Middle frontal gyrus (tissue), 1 donor: Measurements from ENCODE around the gene CDK10.
"Not testable (repeated sequence)": the region's sequence is repeated elsewhere in the genome, so short reads cannot be mapped to it uniquely, and the experiment has no call there.

Experiments used
- DNase-seq: peaks from one replicate; pipeline ENCODE4 v3.0.0-alpha.2; 2015; ENCODE audit warnings: low spot score; ENCODE audit errors: extremely low spot score

Gene CDK10, protein sequence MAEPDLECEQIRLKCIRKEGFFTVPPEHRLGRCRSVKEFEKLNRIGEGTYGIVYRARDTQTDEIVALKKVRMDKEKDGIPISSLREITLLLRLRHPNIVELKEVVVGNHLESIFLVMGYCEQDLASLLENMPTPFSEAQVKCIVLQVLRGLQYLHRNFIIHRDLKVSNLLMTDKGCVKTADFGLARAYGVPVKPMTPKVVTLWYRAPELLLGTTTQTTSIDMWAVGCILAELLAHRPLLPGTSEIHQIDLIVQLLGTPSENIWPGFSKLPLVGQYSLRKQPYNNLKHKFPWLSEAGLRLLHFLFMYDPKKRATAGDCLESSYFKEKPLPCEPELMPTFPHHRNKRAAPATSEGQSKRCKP

GRCh38 chr16:89686520-89687091 is at the start of gene CDK10:
TSS of gene CDK10 (plus strand) at chr16:89686689. CDS start at chr16:89686711, 22 bp downstream.
- peak; percentile 82 for DNase-seq

- no peak for DNase-seq
These were observed 49.1 kb upstream of the CDK10 start for GRCh38 chr16:89637379-89637778.

DNA sequence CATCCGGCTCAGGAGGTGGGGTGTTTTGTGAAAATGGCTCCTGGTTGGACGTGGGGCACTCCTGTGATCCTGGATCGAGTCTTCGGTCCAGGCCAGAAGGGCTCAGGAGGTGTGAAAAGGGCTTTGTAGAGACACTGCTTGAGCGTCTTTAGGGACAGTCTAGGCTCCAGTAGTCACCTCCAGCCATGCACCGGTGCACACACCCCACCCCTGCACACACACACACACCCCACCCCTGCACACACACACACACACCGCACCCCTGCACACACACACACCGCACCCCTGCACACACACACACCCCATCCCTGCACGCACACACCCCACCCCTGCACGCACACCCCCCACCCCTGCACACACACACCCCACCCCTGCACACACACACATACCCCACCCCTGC is 48.0 kb upstream of the CDK10 start:
- no peak for DNase-seq

- no peak for DNase-seq
These were observed 47.1 kb upstream of the CDK10 start for GRCh38 chr16:89639385-89639784.

DNA sequence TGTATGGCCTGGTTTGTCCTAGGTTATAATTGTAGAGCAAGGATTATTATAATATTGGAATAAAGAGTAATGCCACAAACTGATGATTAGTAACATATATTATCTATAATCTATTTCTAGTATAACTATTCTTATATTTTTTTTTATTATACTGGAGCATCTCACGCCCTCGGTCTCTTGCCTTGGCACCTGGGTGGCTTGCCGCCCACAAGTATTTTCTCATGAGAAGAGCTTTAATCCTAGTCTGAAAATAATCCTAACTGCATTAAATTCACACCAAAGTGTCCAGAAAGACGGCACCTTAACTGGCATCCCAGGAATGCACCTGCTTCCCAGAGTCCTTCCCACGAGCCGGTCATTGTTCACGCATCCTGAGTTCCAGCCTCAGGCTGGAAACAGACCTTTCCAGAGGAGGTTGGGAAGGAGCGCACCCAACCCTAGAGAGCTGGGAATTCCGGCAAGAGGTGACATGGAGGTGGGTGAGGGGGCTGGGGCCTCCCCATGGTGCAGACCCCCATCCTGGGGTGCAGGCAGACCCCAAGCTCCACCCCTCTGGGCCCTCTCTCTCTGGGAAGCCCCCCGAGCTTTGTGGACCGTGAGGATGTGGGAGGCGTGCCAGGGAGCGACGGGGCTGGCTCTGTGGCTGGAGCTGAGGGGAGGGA is 44.9 kb upstream of the CDK10 start:
- no peak for DNase-seq

- no peak for DNase-seq
These were observed 43.9 kb upstream of the CDK10 start for GRCh38 chr16:89642574-89642973.

DNA sequence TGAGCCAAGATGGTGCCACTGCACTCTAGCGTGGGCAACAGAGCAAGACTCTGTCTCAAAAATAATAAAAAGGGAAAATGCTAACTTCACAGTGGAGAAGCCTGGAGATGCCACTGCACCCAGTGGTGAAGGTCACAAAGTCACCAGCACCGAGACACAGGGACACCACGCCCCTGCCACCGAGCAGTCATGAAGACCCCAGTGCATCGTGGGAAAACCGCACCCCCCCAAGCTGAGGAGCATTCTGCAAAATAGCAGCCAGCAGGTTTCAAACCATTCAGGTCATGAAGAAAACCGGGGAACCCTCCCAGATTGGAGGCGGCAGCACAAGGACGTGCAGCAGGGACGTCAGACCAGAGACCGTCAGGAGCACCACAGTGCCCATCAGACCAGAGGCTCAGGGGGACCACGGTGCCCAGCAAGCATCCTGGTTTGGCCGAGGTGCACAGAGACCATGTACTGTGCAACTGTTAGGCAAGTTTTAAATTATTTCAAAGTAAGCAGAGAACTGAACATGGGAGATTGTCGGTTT is 42.7 kb upstream of the CDK10 start:
- no peak for DNase-seq

DNA sequence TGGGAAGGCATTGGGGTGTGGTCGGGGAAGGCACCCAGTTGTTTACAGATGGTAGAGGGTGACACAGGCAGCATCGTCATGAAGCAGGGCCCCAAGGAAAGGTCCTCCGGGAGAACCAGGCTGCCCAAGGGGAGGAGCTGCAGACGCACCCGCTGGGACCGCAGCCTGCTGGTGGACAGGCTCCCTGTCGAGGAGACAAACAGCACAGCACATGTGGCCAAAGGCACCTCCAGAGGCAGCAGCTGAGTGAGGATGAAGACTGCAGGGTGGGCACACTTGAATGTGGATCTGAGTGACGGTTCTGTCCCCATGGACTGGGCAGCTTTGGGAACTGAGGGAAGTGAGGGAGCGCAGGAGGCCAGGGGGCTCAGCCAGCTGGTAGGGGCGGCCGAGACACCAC is 41.4 kb upstream of the CDK10 start:
- no peak for DNase-seq

DNA sequence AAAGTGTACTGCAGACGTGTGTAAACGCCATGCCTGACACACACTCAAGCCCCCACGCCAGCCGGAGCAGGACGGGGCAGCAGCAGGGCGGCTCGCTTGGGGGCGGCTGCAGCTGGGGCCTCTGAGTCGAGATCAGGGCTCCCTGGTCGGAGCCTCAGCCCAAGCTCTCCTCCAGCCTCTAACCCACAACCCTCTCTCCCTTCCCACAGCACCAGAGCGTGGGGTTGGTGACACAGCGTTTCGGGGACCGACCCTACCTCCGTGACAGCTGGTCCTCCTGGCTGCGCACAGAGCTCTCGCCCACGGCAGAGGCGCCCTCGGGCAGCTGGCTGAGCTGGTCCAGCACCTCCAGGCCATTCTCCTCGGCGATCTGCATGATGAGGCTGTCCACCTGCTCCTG is 40.2 kb upstream of the CDK10 start:
- no peak for DNase-seq

DNA sequence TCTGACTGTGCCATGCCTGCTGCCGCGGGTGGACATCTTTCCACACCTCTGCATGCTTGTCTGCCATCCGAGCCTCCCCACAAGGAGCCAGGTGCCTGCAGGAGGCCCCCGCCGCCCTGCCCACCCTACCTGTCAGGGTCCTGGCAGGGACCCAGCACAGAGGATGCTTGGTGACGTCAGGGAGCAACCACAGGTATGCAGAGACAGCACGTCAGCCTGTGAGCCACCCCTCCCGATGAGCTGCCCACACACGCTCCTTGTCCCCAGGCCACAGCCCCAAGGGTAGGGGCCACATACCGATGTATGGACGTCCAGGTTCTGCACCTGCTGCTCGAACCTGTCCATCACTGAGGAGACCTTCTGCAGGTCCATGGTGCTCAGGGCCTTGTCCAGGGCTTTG is 39.6 kb upstream of the CDK10 start:
- DNase-seq, result no peak

GRCh38 chr16:89651584-89651983 is 34.9 kb upstream of the CDK10 start:
- no peak for DNase-seq

DNA sequence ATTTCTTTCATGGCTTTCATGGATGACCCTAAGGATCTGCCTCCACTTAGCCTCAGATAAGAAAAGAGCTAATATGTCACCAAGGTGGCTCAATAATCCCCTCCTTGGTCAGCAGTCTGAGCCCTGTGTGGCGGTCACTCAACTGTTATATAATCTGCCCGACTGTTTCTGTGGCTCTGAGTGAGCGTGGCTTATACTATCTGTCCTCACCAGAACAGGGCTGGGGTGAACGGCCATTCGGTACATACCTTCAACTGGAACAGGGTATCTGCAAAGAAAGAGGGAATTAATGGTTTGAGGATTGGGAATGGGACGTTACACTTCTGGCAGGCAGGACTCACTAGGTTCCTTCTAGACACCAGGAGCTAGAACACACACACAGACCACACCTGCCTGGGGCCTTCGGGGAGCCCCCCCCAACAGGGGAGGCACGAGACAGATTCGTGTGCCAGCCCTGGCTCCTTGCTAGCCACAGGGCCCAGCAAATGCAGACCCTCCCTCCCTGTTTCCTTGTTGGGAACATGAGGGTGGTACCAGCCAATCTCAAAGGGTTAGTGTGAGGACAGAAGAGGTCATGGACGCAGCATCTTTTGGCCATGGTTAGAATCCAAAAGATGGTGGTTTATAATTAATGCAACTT is 32.7 kb upstream of the CDK10 start:
- DNase-seq, result no peak

- DNase-seq, result no peak
These were observed 31.3 kb upstream of the CDK10 start for GRCh38 chr16:89655062-89655643.

DNA sequence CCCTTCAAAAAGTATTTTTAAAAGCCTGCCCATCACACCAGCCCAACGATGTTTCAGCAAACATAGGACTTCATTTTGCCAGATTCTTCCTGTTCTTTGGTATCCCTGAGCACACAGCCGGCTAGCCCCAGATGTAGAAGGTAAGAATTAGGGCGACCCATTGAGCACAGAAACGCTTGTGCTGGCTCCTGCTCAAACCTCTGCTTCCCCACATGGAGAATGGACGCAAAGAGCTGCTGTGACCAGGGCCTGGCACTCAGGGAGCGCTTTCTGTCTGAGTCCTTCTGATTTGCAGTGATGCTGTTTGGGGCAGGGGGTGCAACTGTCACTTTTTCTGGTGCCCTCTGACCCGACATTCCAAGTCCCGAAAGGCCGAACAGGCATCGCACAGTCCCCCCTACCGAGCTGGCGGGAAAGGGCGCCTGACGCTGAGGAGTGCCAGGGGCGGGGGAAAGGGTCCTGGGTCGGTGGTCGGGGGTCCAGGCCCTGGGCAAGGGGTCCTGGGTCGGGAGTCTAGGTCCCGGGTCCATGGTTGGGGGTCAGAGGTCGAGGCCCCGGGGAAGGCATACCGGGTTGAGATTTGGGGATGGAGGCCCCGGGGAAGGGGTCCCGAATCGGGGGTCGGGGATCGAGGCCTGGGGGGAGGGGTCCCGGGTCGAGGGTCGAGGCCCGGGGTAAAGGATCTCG is 29.9 kb upstream of the CDK10 start:
- DNase-seq, result no peak

DNA sequence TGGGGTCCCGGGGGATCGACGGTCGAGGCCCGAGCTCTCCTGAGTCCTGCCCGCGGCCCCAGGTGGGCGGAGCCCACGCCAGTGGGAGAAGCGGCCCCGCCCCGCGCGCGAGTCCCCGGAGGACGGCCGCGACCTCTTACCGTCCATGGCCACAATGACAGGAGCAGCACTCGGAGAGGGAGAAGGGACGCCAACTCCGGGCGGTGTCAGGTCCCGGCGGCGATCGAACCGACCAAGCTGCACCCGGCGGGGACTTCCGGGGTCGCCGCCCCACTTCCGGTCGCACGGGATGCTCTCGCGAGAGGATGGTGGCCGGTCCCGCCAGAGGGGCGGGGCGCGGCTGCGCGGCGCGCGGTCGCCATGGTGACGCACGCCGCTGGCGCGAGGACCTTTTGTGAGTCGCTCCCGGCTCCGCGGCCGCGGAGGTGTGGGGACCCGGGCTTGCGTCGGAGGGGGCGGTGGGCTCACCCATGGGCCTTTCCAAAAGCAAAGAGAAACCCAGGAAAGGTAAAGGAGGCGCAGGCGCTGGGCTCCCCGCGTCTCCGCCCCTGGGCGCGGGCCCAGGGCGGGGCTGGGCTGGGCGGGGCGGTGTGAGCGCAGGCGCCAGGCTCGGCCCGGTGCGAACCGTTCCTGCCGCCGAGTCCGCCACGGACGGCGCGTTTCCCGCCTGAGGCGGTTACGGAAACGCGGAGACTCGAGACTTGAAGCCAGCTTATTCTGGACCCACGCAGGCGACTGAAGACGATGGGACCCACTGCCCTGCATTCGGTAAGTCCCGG is 28.9 kb upstream of the CDK10 start, which contains the start of the genes CHMP1A and SPATA33:
Gene CHMP1A, minus strand, starts transcription at position 267 of the 779 bp plus-strand sequence. Its CDS starts 120 bp downstream, at position 147.
Gene SPATA33, plus strand, starts transcription at position 395 of the 779 bp plus-strand sequence. Its CDS starts 76 bp downstream, at position 471.
- peak; percentile 77 for DNase-seq

DNA sequence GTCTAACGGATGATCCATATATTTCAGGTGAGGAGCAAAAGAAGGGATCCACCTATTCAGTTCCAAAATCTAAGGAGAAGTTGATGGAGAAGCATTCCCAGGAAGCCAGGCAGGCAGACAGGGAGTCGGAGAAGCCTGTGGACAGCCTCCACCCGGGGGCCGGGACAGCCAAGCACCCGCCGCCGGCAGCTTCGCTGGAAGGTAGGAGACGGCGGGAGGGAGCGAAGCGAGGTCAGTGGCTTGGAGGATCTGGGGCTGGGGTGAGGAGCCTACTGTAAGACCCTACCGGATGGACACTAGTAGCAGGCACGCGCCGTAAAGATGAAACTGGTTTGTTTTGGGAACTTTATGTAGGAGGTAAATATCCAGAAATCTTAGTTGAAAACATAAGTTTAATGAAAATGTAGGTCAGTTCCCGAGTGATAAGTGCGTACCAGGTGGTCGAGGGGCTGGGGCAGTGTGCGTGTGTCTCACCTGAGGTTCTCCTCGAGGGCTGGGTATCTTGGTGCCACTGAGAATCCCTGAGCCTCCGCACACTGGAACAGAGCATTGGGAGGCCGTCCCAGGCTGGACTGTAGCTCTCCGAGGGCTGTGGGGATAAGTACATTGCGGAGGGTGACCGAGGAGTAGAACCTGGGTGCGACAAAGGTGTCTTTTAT is 28.1 kb upstream of the CDK10 start:
- no peak for DNase-seq

DNA sequence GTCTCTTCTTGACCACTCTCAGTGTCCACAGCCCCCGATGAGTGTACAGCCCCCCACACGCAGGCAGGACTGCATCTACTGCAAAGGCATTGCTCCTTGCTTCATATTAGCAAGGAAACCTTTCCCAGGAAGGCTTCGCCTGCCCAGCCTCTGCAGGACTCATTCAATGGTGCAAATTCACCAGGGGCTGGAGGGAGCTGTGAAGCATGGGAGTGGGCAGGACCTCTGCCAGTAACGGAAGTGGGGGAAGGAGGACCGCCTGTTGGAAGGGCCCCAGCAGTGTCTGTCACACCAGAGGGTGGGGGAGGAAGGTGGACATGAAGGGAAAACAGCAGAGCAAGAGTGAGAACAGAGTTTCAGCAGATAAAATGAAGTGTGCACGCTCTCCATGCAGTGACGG is 26.3 kb upstream of the CDK10 start:
- no peak for DNase-seq

DNA sequence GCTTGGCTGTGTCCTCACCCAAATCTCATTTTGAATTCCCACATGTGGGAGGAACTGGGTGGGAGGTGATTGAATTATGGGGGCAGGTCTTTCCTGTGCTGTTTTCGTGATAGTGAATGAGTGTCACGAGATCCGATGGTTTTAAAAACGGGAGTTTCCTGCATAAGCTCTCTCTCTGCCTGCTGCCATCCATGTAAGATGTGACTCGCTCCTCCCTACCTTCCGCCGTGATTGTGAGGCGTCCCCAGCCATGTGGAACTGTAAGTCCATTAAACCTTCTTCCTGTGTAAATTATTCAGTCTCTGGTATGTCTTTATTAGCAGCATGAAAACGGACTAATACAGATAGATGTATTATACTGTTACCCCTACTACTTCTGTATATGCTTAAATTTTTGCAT is 25.3 kb upstream of the CDK10 start:
- DNase-seq, result no peak

DNA sequence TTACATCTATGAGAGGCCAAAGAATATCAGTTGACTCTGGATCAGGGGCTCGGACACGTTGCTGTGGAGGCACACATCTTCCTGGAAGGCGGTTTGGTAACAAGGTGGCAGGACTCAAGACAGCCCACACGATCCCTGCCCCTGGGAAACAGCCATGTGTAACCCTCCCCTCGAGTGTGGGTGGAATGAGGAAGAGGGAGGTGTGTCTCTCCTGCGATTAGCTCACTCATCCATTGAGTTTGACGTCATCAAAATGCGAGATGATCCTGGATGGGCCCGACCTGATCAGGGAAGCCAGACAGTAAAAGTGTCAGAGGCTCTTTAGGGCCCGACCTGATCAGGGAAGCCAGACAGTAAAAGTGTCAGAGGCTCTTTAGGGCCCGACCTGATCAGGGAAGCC is 22.3 kb upstream of the CDK10 start:
- not testable (repeated sequence) for DNase-seq
